ENCODE results near the gene KAZN.

The KAZN gene

DNA sequence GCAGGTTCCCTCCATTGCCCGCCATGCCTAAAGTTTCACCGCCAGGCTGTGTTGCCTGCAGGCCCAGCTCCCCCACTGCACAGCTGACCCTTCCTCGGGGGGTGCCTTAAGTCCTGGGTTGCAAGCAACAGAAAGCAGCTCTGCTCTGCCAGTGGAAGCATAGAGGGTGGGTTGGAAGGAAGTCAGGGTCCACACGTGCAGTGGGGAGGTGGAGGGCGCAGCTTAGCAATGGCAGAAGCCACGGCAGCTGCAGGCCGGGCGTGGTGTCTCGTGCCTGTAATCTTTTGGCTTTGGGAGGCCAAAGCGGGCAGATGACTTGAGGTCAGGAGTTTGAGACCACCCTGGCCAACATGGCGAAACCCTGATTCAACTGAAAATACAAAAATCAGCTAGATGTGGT lies 448.8 kb downstream of the KAZN start:
- no peak for FAIRE-seq
- TF ChIP-seq, protein P1, sequence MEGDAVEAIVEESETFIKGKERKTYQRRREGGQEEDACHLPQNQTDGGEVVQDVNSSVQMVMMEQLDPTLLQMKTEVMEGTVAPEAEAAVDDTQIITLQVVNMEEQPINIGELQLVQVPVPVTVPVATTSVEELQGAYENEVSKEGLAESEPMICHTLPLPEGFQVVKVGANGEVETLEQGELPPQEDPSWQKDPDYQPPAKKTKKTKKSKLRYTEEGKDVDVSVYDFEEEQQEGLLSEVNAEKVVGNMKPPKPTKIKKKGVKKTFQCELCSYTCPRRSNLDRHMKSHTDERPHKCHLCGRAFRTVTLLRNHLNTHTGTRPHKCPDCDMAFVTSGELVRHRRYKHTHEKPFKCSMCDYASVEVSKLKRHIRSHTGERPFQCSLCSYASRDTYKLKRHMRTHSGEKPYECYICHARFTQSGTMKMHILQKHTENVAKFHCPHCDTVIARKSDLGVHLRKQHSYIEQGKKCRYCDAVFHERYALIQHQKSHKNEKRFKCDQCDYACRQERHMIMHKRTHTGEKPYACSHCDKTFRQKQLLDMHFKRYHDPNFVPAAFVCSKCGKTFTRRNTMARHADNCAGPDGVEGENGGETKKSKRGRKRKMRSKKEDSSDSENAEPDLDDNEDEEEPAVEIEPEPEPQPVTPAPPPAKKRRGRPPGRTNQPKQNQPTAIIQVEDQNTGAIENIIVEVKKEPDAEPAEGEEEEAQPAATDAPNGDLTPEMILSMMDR (IDR thresholded peaks at IDR 0.05; ENCODE audit: insufficient read depth, missing control alignments), result no peak
- DNase-seq (ENCODE audit: insufficient read length, low spot score), result no peak

DNA sequence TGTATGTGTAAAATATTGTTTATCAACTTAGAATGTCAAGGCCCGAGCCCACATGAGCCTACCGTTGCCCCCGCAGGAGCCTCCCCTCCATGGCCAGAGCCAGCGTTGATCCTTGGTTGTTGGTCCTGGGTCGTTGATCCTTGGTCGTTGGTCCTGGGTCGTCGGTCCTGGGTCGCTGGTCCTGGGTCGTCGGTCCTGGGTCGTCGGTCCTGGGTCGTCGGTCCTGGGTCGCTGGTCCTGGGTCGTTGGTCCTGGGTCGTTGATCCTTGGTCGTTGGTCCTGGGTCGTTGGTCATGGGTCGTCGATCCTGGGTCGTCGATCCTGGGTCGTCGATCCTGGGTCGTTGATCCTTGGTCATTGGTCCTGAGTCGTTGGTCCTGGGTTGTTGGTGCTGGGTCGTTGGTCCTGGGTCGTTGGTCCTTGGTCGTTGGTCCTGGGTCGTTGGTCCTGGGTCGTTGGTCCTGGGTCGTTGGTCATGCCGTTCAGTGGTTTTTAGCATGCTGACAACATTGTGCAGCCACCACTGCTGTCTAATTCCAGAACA lies 450.0 kb downstream of the KAZN start:
- TF ChIP-seq, protein P1 (IDR thresholded peaks at IDR 0.05; ENCODE audit: insufficient read depth, missing control alignments), result no peak
- FAIRE-seq (no peak), DNase-seq (ENCODE audit: insufficient read length, low spot score) (no peak)

DNA sequence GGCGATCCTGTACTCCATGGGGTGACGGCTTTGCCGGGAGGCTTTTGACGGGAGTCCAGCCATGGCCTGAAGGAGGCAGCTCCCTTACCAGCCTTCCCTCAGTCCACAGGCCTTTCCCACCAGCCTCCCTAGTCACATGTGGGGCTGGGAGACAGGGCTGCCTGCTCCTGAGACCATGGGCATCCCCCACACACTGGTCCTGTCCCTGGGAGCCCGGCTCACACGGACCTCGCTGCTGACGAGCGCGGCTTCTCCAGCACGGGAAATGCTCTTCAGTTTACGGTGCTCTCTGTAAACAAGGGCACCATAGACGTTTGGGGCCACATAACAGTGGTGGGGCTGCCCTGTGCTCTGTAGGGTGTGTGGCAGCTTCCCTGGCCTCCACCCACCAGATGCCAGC lies 450.6 kb downstream of the KAZN start:
- DNase-seq (ENCODE audit: insufficient read length, low spot score), result no peak
- no peak for FAIRE-seq
- TF ChIP-seq, protein P1 (IDR thresholded peaks at IDR 0.05; ENCODE audit: insufficient read depth, missing control alignments), result no peak

DNA sequence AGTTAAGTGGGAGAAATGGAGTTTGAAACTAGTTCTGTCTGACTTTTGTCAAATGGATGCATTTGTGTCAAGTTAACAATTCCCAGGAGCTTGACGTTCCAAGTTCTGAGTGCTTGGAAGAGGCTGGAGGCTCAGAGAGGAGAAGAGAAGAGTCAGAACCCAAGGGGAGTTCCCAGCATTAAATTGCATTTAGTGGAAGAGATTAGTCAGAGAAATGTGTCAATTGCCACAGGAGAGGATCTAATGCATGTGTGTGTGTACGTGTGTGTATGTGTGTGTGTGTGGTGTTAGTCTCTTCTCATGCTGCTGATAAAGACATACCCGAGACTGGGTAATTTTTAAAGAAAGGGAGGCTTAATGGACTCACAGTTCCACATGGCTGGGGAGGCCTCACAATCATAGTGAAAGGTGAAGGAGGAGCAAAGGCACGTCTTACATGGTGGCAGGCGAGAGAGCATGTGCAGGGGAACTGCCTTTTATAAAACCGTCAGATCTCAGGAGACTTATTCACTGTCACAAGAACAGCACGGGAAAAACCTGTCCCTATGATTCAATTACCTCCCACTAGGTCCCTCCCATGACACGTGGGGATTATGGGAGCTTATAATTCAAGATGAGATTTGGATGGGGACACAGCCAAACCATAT lies 453.5 kb downstream of the KAZN start:
- no peak for DNase-seq (ENCODE audit: insufficient read length, low spot score)
- TF ChIP-seq, protein P1 (IDR thresholded peaks at IDR 0.05; ENCODE audit: insufficient read depth, missing control alignments), result no peak
- FAIRE-seq, result no peak

DNA sequence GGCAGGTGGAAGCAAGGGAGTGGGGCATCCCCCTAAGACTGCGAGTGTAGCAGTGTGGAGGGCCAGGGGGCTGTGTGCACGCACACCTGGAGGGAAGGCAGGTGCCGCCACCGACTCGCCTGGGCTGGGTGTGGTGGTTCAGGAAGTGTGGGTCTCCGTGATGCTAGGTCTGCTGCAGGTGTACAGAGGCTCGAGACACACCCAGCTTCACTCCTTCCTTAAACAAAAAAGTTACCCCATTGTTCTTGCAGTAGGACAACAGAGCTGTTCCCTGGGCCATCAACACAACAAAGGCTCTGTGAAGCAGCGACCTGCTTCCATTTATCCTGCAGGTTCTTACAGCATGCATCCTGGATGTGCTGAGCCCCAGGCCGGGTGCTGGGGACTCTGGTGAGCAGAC lies 454.7 kb downstream of the KAZN start:
- TF ChIP-seq, protein P1 (IDR thresholded peaks at IDR 0.05; ENCODE audit: insufficient read depth, missing control alignments), result no peak
- DNase-seq (ENCODE audit: insufficient read length, low spot score), result no peak
- no peak for FAIRE-seq

DNA sequence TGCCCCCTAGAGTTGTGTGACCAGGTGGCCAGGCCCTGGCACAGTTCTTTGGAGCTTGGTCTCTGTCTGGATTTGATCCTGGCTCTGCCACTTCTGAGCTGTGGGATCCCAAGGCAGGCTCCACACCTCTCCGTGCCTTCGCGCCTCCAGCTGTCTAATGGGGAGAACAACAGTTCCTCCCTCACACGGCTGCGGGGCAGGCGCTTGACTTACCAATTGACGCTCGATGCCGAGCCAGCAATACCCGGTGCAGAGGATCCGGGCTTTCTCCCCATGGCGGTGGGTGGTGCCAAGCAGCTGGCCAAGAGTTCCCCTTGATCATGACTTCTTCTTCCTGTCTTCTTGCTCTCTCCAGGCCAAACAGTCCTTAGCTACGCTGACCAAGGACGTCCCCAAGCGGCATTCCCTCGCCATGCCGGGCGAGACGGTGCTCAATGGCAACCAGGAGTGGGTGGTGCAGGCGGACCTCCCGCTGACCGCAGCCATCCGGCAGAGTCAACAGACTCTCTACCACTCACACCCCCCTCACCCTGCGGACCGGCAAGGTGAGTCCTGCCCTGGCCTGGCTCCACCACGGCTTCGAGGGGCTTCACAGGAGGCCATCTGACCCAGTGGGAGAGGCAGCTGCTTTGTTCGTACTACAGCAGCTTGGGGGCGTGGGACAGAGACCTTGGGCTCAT lies 457.4 kb downstream of the KAZN start:
- TF ChIP-seq, protein P1 (IDR thresholded peaks at IDR 0.05; ENCODE audit: insufficient read depth, missing control alignments), result no peak
- no peak for DNase-seq (ENCODE audit: insufficient read length, low spot score)
- FAIRE-seq, result no peak
